ENCODE measurements around the gene GPS1. TPM values are rescaled to one million over a fixed set of nuclear protein-coding genes. Genes with fewer than 3 reads are reported as not detected.
A peak's percentile ranks its signal among the peaks of the same experiment; 100 is the strongest.

GPS1 gene
- total and polyA plus RNA-seq, 9 of the 15 experiments (the other 6 are each of a cell fraction or from before 2014, with no cell fraction given) = 3.1 to 167 (median 69.9) TPM

DNA sequence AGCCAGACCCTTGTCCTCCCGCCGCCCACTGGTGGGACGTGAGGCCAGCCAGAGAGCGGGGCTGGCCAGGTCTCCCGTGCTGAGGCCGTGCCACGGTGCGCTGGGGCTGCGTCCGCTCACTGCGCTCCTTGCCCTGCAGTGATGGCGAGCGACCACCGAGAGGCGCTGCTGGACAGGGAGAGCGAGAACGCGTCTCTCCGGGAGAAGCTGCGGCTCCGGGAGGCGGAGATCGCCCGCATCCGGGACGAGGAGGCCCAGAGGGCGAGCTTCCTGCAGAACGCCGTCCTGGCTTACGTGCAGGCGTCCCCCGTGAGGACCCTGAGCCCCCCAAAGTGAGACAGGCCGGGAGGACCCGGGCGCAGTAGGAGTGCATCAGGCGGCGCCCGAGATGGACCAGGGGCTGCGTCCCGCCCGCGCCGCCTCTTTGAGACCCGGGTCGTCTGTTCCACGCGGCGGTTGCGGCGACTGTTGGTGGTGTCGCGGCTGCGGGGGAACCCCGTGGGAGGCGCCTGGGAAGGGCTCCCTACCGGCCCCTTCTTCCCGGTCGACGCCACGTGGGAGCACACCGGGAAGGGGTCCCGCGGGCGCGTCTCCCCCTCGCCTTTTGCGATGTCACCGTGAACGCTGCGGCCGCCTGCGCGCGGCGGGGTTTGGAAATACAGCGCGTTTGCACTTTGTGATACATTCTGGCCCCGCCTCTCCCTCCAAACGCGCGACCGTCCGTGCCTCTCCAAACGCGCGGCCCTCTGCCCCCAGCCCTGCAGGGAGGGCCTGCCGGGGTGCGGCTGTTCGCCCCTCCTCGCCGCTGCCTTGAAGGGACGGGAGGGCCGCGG lies 21.0 kb upstream of the GPS1 start (continued):
- TF ChIP-seq HBP1 (CRISPR knock-in tag; IDR thresholded peaks at IDR 0.05) (no peak), ZNF197 (CRISPR knock-in tag; IDR thresholded peaks at IDR 0.05; ENCODE audit: low read depth) (no peak), ZNF444 (CRISPR knock-in tag; IDR thresholded peaks at IDR 0.05) (no peak), YBX1 (IDR thresholded peaks at IDR 0.05) (no peak), PTRF (tag; IDR thresholded peaks at IDR 0.05) (no peak), KAT2B (IDR thresholded peaks at IDR 0.05; ENCODE audit: low read depth, low read length) (no peak), PATZ1 (CRISPR knock-in tag; IDR thresholded peaks at IDR 0.05; ENCODE audit: borderline replicate concordance) (no peak), DACH1 (IDR thresholded peaks at IDR 0.05; ENCODE audit: partially characterized antibody) (no peak), CREM (IDR thresholded peaks at IDR 0.05; ENCODE audit: low read depth) (peak; percentile 71), KLF6 (CRISPR knock-in tag; IDR thresholded peaks at IDR 0.05; ENCODE audit: borderline replicate concordance) (no peak), CHD4 (IDR thresholded peaks at IDR 0.05; ENCODE audit: insufficient read depth, insufficient replicate concordance, low read depth, low read length, poor library complexity, severe bottlenecking) (no peak), ZNF780A (CRISPR knock-in tag; IDR thresholded peaks at IDR 0.05) (no peak), NFE2L1 (tag; IDR thresholded peaks at IDR 0.05; ENCODE audit: borderline replicate concordance, low read depth) (no peak), ZEB2 (IDR thresholded peaks at IDR 0.05) (no peak), ZNF592 (IDR thresholded peaks at IDR 0.05) (no peak), POLR2A (conservative IDR thresholded peaks at IDR 0.05) (peak; percentile 55; the same call in 1 of the 2 replicates), ZNF384 (IDR thresholded peaks at IDR 0.05; ENCODE audit: low read depth, low read length) (no peak), CBFA2T3 (IDR thresholded peaks at IDR 0.05) (no peak)

Data from K562 (cell line).